ENCODE measurements around the gene AIPL1.
A peak's percentile ranks its signal among the peaks of the same experiment; 100 is the strongest.

AIPL1 gene

GRCh38 chr17:6384481-6384880 lies 50.4 kb downstream of the AIPL1 start:
- no peak for DNase-seq (ENCODE audit: low read depth)
- no peak overlapping the region for H3K4me3 ChIP-seq (replicated peaks; ENCODE audit: low read depth, low read length)
- TF ChIP-seq CTCF (IDR thresholded peaks at IDR 0.05; ENCODE audit: low read length, missing control alignments) = no peak

- TF ChIP-seq CTCF (IDR thresholded peaks at IDR 0.05; ENCODE audit: low read length, missing control alignments) = no peak
- DNase-seq (ENCODE audit: low read depth) = no peak
- no peak overlapping the region for H3K4me3 ChIP-seq (replicated peaks; ENCODE audit: low read depth, low read length)
Observed at GRCh38 chr17:6381526-6382465, 53.1 kb downstream of the AIPL1 start.

- no peak overlapping the region for H3K4me3 ChIP-seq (replicated peaks; ENCODE audit: low read depth, low read length)
- DNase-seq (ENCODE audit: low read depth) = no peak
- no peak for TF ChIP-seq CTCF (IDR thresholded peaks at IDR 0.05; ENCODE audit: low read length, missing control alignments)
Observed at GRCh38 chr17:6380915-6381438, 53.9 kb downstream of the AIPL1 start.

GRCh38 chr17:6377906-6378305 lies 57.0 kb downstream of the AIPL1 start:
- no peak for DNase-seq (ENCODE audit: low read depth)
- no peak overlapping the region for H3K4me3 ChIP-seq (replicated peaks; ENCODE audit: low read depth, low read length)
- TF ChIP-seq CTCF (IDR thresholded peaks at IDR 0.05; ENCODE audit: low read length, missing control alignments) = no peak

- H3K4me3 ChIP-seq (replicated peaks; ENCODE audit: low read depth, low read length) = no peak overlapping the region
- no peak for TF ChIP-seq CTCF (IDR thresholded peaks at IDR 0.05; ENCODE audit: low read length, missing control alignments)
- no peak for DNase-seq (ENCODE audit: low read depth)
Observed at GRCh38 chr17:6376931-6377361, 58.0 kb downstream of the AIPL1 start.

GRCh38 chr17:6374761-6375312 lies 60.1 kb downstream of the AIPL1 start:
- H3K4me3 ChIP-seq (replicated peaks; ENCODE audit: low read depth, low read length) = no peak overlapping the region
- no peak for TF ChIP-seq CTCF (IDR thresholded peaks at IDR 0.05; ENCODE audit: low read length, missing control alignments)
- DNase-seq (ENCODE audit: low read depth) = peak; percentile 6

All from fibroblast of pulmonary artery (primary cell).